Immature natural killer cell (primary cell): Measurements from ENCODE around the gene SNRK. TPM values are rescaled to one million over a fixed set of nuclear protein-coding genes. Genes with fewer than 3 reads are reported as not detected.

Experiments
- DNase-seq, 3 donors: peaks; one replicate each; pipeline ENCODE4 v3.0.0; 2022; ENCODE audit warnings: mixed read lengths in 1 of 3
- H3K27ac Mint-ChIP-seq, 6 donors: one replicate each; pipeline ENCODE4 v1.8.0; 2020; ENCODE audit warnings: mixed read lengths in 6 of 6, mild to moderate bottlenecking in 5 of 6, inconsistent platforms in 4 of 6, moderate library complexity in 3 of 6
- H3K27me3 Mint-ChIP-seq, 3 donors: one replicate each; pipeline ENCODE4 v1.8.0; 2020 to 2021; ENCODE audit warnings: low read depth in 3 of 3, mild to moderate bottlenecking in 3 of 3, mixed read lengths in 3 of 3, moderate library complexity in 3 of 3, inconsistent platforms in 1 of 3
- H3K36me3 Mint-ChIP-seq, 3 donors: one replicate each; pipeline ENCODE4 v1.8.0; 2020; ENCODE audit warnings: mixed read lengths in 3 of 3, inconsistent platforms in 2 of 3, mild to moderate bottlenecking in 2 of 3
- H3K4me1 Mint-ChIP-seq, 2 donors: one replicate each; pipeline ENCODE4 v1.8.0; 2020; ENCODE audit warnings: inconsistent platforms in 2 of 2, mild to moderate bottlenecking in 2 of 2, mixed read lengths in 2 of 2, moderate library complexity in 1 of 2
- H3K4me3 Mint-ChIP-seq, 5 donors: one replicate each; pipeline ENCODE4 v1.8.0; 2020; ENCODE audit warnings: mild to moderate bottlenecking in 5 of 5, mixed read lengths in 5 of 5, inconsistent platforms in 3 of 5, moderate library complexity in 3 of 5
- H3K9me3 Mint-ChIP-seq, 6 donors: one replicate each; pipeline ENCODE4 v1.8.0; 2020; ENCODE audit warnings: mild to moderate bottlenecking in 6 of 6, mixed read lengths in 6 of 6, inconsistent platforms in 4 of 6, moderate library complexity in 3 of 6
- polyA plus RNA-seq, 3 donors: library from polyadenylated mRNA; unstranded; fragments of 300-500 nt; fragmentation: Illumina TruSeq; gene quantifications; one replicate each; pipeline ENCODE4 v1.2.3, GENCODE V29; 2021

The SNRK gene
- polyA plus RNA-seq, 3 donors from 2014 or later: 34.3 to 68.6 (median 38.4) TPM

DNA sequence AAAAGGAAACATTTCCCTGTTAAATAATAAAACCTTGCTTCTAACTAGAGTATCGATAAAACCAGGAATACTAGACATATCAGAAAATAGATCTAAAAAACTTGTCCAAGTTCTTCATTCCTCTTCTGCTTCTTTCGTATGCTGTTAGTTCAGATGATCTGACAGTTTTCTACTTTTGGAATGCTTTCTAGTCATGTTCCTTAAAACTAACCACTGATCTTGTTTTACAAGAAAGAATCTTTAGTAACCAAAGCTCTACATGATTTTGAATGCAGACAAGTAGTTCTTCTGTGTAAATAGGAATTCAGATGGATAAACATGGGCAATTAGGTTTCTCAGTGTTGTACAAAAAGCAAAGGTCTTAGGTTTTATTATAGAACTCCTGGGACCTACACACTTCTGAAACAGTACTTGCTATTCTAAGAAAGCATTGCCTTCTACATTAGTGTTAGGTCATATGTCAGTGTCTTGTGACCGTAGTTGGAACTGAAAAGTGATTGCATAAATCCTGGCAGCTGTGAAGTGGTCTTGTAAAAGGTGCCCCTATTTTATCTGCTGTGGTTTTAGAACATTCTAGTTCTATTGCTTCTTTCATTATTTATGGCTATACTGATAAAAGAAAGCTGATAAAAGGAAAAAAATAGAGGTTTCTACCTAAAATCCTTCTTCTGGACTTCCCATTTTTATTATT, 40.7 kb downstream of the SNRK start:
- peaks cover 88 to 100% of the 10 kb centered on the region in 2 donors for H3K4me1 Mint-ChIP-seq
- H3K9me3 Mint-ChIP-seq: no peaks in the 10 kb centered on the region
- H3K27me3 Mint-ChIP-seq: peaks cover 0 to 2% (median 0%) of the 10 kb centered on the region in 3 donors
- H3K27ac Mint-ChIP-seq: peak overlapping the region; percentile 82 to 92 (median 88)
- DNase-seq: no peak
- H3K36me3 Mint-ChIP-seq: peaks cover 4 to 7% (median 6%) of the 10 kb centered on the region in 3 donors
- peak overlapping the region; percentile 13 to 76 (median 61) for H3K4me3 Mint-ChIP-seq

DNA sequence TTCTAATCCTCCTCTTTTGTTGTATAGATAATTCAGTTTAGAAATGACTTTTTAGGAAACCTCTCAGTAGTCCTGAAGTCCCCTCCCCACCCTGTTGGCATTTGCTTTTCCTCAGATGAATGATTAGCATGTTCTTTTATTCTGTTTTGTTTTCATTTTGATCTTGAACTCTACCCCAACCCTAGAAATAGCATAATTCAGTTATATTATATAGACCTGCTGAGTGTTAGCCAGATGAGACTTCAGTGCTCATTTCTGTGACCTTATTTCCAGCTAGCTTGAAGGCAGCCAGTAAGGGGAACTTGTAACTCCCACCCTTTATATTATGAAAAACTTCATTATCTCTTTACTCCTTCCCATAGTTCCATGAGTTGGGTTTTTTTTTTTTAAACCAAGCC, 41.2 kb downstream of the SNRK start:
- Mint-ChIP-seq H3K9me3 (no peaks in the 10 kb centered on the region), H3K27ac (peak overlapping the region; percentile 82 to 92 (median 88)), H3K4me1 (peaks cover 88 to 100% of the 10 kb centered on the region in 2 donors), H3K27me3 (peaks cover 0 to 2% (median 0%) of the 10 kb centered on the region in 3 donors), H3K4me3 (peak overlapping the region; percentile 13 to 76 (median 61)), H3K36me3 (peaks cover 0 to 12% (median 10%) of the 10 kb centered on the region in 3 donors)
- no peak for DNase-seq

DNA sequence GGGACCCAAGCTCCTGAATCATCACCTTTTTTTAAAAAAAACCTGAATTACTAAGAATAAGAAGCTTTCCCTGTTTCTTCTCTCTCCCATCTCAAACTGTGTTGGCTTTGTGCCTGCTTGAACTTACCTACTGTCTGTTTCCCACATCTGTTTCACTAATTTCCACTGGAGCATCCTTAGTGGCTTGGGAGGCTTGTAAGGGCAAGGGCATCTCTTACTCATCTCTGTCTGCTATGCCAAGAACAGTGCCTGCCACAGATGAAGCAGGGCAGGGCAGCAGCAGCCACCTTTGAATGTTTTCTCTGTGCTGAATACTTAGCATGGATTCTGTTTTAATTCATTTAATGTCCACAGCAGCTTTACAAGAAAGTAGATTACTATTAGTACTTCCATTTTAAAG, 42.3 kb downstream of the SNRK start:
- H3K4me1 Mint-ChIP-seq: peaks cover 85 to 100% of the 10 kb centered on the region in 2 donors
- H3K27me3 Mint-ChIP-seq: peaks cover 0 to 2% (median 0%) of the 10 kb centered on the region in 3 donors

DNA sequence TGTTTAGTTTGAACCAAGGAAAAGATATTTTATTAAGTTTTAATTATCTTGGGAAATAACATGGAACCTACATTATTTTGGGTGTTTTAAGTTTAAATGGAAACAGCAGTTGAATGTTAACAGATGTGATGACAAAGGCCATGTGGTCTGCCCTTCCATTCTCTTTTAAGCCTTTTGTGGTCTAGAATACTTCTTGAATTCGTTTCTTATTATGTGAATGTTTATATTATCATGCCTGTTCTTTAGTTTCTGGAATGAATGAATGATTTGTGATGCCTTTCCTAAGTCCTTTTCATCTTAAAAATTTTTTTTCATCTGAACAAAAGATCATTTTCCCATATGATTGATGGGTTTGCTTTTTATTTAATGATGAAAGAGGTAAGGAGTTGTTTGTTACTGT, 44.6 kb downstream of the SNRK start:
- Mint-ChIP-seq H3K9me3 (peaks cover 0 to 11% (median 6%) of the 10 kb centered on the region in 6 donors), H3K36me3 (peaks cover 17 to 30% (median 19%) of the 10 kb centered on the region in 3 donors), H3K4me3 (peak overlapping the region in 1 of 5 donors; percentile 34), H3K27me3 (peaks cover 0 to 3% (median 3%) of the 10 kb centered on the region in 3 donors), H3K4me1 (peaks cover 66 to 90% of the 10 kb centered on the region in 2 donors), H3K27ac (peak overlapping the region in 5 of 6 donors; percentile 28 to 65 (median 53))
- DNase-seq: no peak

More for the DNA sequence above, 42.3 kb downstream of the SNRK start:
- Mint-ChIP-seq H3K4me3 (peak overlapping the region; percentile 41 to 76 (median 74)), H3K9me3 (no peaks in the 10 kb centered on the region), H3K36me3 (peaks cover 4 to 16% (median 7%) of the 10 kb centered on the region in 3 donors), H3K27ac (peak overlapping the region; percentile 81 to 91 (median 84))
- no peak for DNase-seq

DNA sequence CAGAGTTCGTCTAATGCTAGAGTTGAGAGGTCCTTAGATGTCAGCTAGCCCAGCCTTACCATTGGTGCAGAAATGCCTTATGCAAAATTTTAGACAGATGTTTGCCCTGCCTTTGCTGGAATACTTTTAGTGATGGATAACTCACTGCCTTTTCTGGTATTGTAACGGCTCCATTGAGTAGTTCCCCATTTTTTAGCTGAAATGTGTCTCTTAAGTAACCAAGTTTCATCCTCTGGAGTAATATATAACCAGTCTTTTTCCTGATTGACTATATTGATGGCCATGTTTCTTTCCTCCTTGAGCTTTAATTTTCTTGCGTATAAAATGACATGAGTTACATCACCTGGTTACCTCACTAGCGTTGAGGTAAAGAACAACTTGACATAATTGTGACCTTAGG, 45.0 kb downstream of the SNRK start:
- peaks cover 0 to 3% (median 3%) of the 10 kb centered on the region in 3 donors for H3K27me3 Mint-ChIP-seq
- H3K4me3 Mint-ChIP-seq: peak overlapping the region in 1 of 5 donors; percentile 34
- peaks cover 64 to 90% of the 10 kb centered on the region in 2 donors for H3K4me1 Mint-ChIP-seq
- H3K9me3 Mint-ChIP-seq: peaks cover 3 to 15% (median 8%) of the 10 kb centered on the region in 6 donors
- peaks cover 20 to 34% (median 23%) of the 10 kb centered on the region in 3 donors for H3K36me3 Mint-ChIP-seq
- H3K27ac Mint-ChIP-seq: peak overlapping the region; percentile 15 to 65 (median 47)
- DNase-seq: no peak

DNA sequence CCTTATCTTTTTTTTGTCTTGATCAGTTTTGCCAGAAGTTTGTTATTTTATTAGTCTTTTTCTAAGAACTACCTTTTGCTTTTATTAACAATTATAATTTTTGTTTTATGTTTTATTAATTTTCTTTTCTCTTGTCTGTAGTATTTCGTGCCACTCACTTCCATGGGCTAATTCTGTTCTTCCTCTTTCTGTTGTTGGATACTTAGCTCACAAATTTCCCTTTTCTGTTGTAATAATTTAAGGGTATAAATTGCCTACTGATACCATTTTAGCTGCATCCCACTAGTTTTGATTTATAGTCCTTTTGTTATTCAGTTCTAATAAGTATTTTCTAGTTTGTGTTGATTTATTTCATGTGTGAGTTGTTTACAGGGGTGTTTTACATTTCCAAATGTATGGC, 48.6 kb downstream of the SNRK start:
- no peak for DNase-seq
- H3K4me1 Mint-ChIP-seq: peaks cover 37 to 59% of the 10 kb centered on the region in 2 donors
- H3K27ac Mint-ChIP-seq: peak overlapping the region; percentile 15 to 66 (median 52)
- H3K27me3 Mint-ChIP-seq: peaks cover 0 to 8% (median 3%) of the 10 kb centered on the region in 3 donors
- H3K4me3 Mint-ChIP-seq: no peak overlapping the region
- peaks cover 5 to 34% (median 26%) of the 10 kb centered on the region in 6 donors for H3K9me3 Mint-ChIP-seq
- peaks cover 40 to 64% (median 50%) of the 10 kb centered on the region in 3 donors for H3K36me3 Mint-ChIP-seq

DNA sequence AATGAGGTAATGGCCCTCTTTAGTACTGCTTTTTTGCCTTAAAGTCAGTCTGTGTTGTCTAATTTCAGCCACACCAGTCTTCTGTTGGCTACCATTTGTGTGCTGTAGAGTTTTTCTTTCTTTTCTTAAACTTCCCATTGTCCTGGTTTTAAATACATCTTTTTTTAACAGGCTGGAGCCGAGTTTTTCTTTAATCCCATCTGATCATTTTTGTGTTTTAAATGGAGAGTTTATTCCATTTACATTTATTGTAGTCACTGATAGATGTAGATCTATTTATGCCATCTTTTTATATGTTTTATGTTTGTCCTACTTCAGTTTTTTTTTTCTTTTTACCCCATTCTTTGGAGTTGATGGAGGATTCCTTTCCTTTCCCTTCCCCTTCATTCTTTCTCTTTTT, 49.5 kb downstream of the SNRK start:
- H3K27me3 Mint-ChIP-seq: peaks cover 0 to 6% (median 3%) of the 10 kb centered on the region in 3 donors
- peaks cover 33 to 55% of the 10 kb centered on the region in 2 donors for H3K4me1 Mint-ChIP-seq
- H3K9me3 Mint-ChIP-seq: peaks cover 5 to 34% (median 26%) of the 10 kb centered on the region in 6 donors
- no peak overlapping the region for H3K4me3 Mint-ChIP-seq
- peak overlapping the region; percentile 29 to 72 (median 56) for H3K27ac Mint-ChIP-seq
- H3K36me3 Mint-ChIP-seq: peaks cover 48 to 72% (median 58%) of the 10 kb centered on the region in 3 donors
- DNase-seq: no peak

DNA sequence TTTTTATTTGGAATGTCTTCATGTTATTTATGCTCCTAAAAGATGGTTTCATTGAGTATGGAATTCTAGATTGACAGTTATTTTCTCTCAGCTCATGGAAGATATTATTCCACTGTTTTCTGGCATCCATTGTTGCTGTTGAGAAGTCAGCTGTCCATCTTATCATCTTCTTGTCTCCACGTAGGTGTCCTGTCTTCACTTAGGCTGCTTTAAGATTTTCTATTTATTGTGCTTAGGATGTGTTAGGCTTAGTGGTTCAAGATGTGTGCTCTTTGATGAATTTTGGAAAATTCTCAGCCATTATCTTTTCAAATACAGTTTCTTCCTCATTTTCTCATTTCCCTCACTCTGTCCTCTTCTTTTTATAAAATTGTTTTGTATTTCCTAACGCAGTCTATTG, 52.0 kb downstream of the SNRK start:
- no peak overlapping the region for H3K4me3 Mint-ChIP-seq
- peaks cover 27 to 44% of the 10 kb centered on the region in 2 donors for H3K4me1 Mint-ChIP-seq
- H3K9me3 Mint-ChIP-seq: peaks cover 5 to 34% (median 26%) of the 10 kb centered on the region in 6 donors
- peak overlapping the region in 4 of 6 donors; percentile 34 to 62 (median 40) for H3K27ac Mint-ChIP-seq
- H3K27me3 Mint-ChIP-seq: peaks cover 0 to 6% (median 3%) of the 10 kb centered on the region in 3 donors
- H3K36me3 Mint-ChIP-seq: peaks cover 62 to 77% (median 63%) of the 10 kb centered on the region in 3 donors
- DNase-seq: no peak

DNA sequence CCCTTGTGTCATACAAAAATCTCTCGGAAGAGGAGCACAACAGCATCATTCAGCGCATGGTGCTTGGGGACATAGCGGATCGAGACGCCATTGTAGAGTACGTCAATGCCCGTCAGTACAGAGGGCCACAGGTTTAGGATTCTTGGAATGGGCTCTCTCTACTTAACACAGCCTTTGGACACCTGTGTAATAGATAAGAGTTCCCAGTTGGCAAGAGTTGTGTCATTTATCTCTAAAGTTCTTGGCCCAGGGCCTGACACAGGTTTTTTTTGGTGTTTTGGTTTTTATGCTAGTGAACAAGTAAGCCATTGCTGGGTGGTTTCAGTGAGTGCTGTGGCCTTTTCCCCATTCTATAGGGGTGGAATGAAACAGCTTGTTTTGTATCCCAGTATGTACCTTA, 54.1 kb downstream of the SNRK start:
- peaks cover 65 to 84% (median 69%) of the 10 kb centered on the region in 3 donors for H3K36me3 Mint-ChIP-seq
- no peak overlapping the region for H3K4me3 Mint-ChIP-seq
- DNase-seq: no peak
- H3K27ac Mint-ChIP-seq: peak overlapping the region in 4 of 6 donors; percentile 42 to 69 (median 51)
- peaks cover 45 to 54% of the 10 kb centered on the region in 2 donors for H3K4me1 Mint-ChIP-seq
- H3K27me3 Mint-ChIP-seq: peaks cover 0 to 9% (median 3%) of the 10 kb centered on the region in 3 donors
- H3K9me3 Mint-ChIP-seq: peaks cover 5 to 29% (median 25%) of the 10 kb centered on the region in 6 donors

DNA sequence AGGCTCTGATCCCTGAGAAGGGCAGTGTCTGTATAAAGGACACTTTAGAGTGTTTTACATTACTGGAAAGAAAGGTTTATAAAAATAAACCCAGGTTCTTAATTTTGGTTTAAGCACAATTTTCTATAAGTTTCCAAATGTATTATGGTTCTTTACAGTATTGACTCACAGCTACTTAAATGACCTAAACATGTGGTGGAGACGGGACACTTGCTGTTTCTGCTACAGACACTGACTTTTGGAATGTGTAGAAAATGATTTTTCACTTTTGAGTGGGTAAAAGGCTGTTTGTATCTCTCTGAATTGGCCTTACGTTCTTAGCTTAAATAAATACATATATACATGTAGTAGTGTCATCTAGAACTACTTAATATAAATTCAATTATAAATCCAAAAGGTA, 55.4 kb downstream of the SNRK start:
- Mint-ChIP-seq H3K9me3 (peaks cover 2 to 19% (median 16%) of the 10 kb centered on the region in 6 donors), H3K4me3 (no peak overlapping the region), H3K27ac (peak overlapping the region in 3 of 6 donors; percentile 40 to 82 (median 82)), H3K27me3 (peaks cover under 1 to 8% (median 4%) of the 10 kb centered on the region in 3 donors), H3K4me1 (peaks cover 55% of the 10 kb centered on the region in 2 donors), H3K36me3 (peaks cover 54 to 75% (median 61%) of the 10 kb centered on the region in 3 donors)
- DNase-seq: no peak

DNA sequence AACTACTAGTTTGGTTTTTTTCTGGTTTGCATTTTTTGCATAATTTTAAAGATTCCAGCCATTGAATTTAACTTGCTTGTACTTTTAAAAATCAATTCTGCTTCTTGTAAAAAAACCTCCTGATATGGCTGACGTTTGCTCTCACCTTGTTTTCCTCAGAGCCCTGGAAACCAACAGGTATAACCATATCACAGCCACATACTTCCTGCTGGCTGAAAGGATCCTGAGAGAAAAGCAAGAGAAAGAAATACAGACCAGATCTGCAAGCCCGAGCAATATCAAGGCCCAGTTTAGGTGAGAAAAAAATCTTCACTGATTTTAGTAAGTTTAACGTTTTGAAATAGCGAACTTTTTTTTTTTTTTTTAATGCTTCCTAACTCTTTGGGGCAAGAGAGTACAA, 56.8 kb downstream of the SNRK start:
- peak overlapping the region; percentile 38 to 71 (median 58) for H3K4me3 Mint-ChIP-seq
- peaks cover 69% of the 10 kb centered on the region in 2 donors for H3K4me1 Mint-ChIP-seq
- H3K36me3 Mint-ChIP-seq: peaks cover 52 to 76% (median 61%) of the 10 kb centered on the region in 3 donors
- peak in 1 of 3 donors; percentile 24 for DNase-seq
- peaks cover 0 to 13% (median 10%) of the 10 kb centered on the region in 6 donors for H3K9me3 Mint-ChIP-seq
- peak overlapping the region; percentile 82 to 99 (median 91) for H3K27ac Mint-ChIP-seq
- peaks cover 12 to 16% (median 14%) of the 10 kb centered on the region in 3 donors for H3K27me3 Mint-ChIP-seq

DNA sequence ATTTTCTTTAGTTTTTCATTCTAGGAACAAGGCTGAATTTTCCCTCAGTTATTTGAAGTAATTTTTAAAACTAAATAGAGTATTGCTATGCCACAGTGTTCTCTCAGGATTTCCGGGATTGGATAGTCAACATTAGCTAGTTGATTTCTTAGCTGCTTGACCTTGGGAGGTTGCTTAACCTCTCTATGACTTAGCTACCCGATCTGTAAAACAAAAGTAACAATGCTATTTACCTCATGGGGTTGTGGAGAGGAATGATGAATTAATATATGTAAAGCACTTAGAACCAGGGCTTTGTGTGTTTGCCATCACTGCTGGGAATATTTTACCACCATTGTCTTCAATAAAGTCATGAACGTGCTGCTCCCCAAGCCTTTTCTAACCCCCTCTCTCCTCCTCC, 57.5 kb downstream of the SNRK start:
- Mint-ChIP-seq H3K9me3 (peaks cover 0 to 7% (median 3%) of the 10 kb centered on the region in 6 donors), H3K27ac (peak overlapping the region; percentile 82 to 99 (median 91)), H3K4me1 (peaks cover 75% of the 10 kb centered on the region in 2 donors), H3K27me3 (peaks cover 16 to 19% (median 16%) of the 10 kb centered on the region in 3 donors), H3K36me3 (peaks cover 52 to 76% (median 60%) of the 10 kb centered on the region in 3 donors), H3K4me3 (peak overlapping the region; percentile 13 to 71 (median 43))
- no peak for DNase-seq

DNA sequence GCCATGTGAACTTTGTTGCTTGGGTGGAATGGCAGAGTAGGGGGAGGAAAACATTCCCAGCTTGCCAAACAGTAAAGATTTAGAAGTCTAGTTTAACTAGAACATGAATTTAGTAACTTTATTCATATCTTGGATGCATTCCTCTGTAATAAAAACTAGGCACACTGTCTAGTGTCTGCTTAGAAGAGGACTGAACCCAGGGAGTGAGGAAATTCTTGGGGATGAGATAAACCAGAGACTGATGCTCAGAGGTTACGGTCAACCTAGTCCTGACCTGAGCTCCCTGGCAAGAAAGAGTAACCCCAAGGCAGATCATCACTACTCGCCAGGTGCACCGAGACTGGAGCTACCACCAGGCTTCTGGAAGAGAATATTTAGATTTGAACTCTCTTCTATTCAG, 58.2 kb downstream of the SNRK start:
- peaks cover 54 to 76% (median 63%) of the 10 kb centered on the region in 3 donors for H3K36me3 Mint-ChIP-seq
- H3K4me1 Mint-ChIP-seq: peaks cover 82% of the 10 kb centered on the region in 2 donors
- no peak for DNase-seq
- H3K4me3 Mint-ChIP-seq: peak overlapping the region in 3 of 5 donors; percentile 38 to 67 (median 41)
- peak overlapping the region; percentile 82 to 99 (median 90) for H3K27ac Mint-ChIP-seq
- H3K9me3 Mint-ChIP-seq: peaks cover 0 to 5% (median 2%) of the 10 kb centered on the region in 6 donors
- peaks cover 16 to 23% (median 20%) of the 10 kb centered on the region in 3 donors for H3K27me3 Mint-ChIP-seq
